Adrenal gland (tissue), 12 donors: ENCODE data around the gene DIPK1B. TPM values are rescaled to one million over a fixed set of nuclear protein-coding genes. Genes with fewer than 3 reads are reported as not detected.
"Not testable (repeated sequence)": the region's sequence is repeated elsewhere in the genome, so short reads cannot be mapped to it uniquely, and the experiment has no call there.

Experiments used
- DNase-seq, 7 donors: peaks; one replicate each; pipeline ENCODE4 v3.0.0-alpha.2; 2019 to 2020
- H3K27ac ChIP-seq, 5 donors: fragments of 200-600 bp; sonication (generic) in 4 of 5; 1 replicate in 3 of 5; 2 replicates in 2 of 5; pipeline versions ENCODE4 v1.5.1 to v1.8.0; 2016 to 2020; ENCODE audit warnings: mild to moderate bottlenecking in 1 of 5
- H3K27me3 ChIP-seq: fragments of 200-600 bp; 2 replicates; pipeline ENCODE4 v1.8.0; 2021
- H3K36me3 ChIP-seq, 2 donors: fragments of 200-600 bp; replicated peaks in 1 of 2; 1 replicate in 1 of 2; 2 replicates in 1 of 2; pipeline versions ENCODE4 v1.5.1 to v1.8.0; 2018 to 2022
- H3K4me1 ChIP-seq, 2 donors: fragments of 200-600 bp; replicated peaks in 1 of 2; 1 replicate in 1 of 2; 2 replicates in 1 of 2; pipeline versions ENCODE4 v1.5.1 to v1.8.0; 2018 to 2021
- H3K4me3 ChIP-seq, 4 donors: fragments of 200-600 bp; sonication (generic) in 3 of 4; one replicate each; pipeline ENCODE4 v1.5.1; 2016 to 2018
- H3K9me3 ChIP-seq, 3 donors: fragments of 200-600 bp; sonication (generic) in 1 of 3; replicated peaks in 1 of 3; 1 replicate in 2 of 3; 2 replicates in 1 of 3; pipeline versions ENCODE4 v1.5.1 to v1.8.0; 2016 to 2021
- CTCF ChIP-seq, 6 experiments: fragments of 450-650 bp in 4 of 6; fragments of 200-600 bp in 2 of 6; sonication (generic) in 1 of 6; IDR thresholded peaks; 1 replicate in 5 of 6; 2 replicates in 1 of 6; pipeline versions ENCODE4 v1.5.1 to v1.8.0; 2016 to 2021; ENCODE audit warnings: antibody characterized with exemption in 6 of 6, mild to moderate bottlenecking in 2 of 6, moderate library complexity in 1 of 6
- POLR2A ChIP-seq, 2 donors: fragments of 450-650 bp; IDR thresholded peaks; one replicate each; pipeline ENCODE4 v1.6.1; 2017; ENCODE audit warnings: antibody characterized with exemption in 2 of 2, mild to moderate bottlenecking in 2 of 2, moderate library complexity in 1 of 2
- WGBS, 4 donors: extraction: QIAGEN DNeasy Blood & Tissue Kit in 2 of 4; methylation state at CpG; one replicate each; pipeline versions ENCODE4 v1.1.5 to v1.1.7; 2013 to 2017; 5-methylcytosine and 5-hydroxymethylcytosine counted together
- intact Hi-C, 2 donors: fragments of 100-400 bp; cut with DNase I; formaldehyde crosslinking; loops; one replicate each; pipeline versions ENCODE4 v1.14.1 to v1.15.0; 2022 to 2023
- polyA plus RNA-seq, 3 donors: library from polyadenylated mRNA; stranded (reverse); fragments of 200-250 nt in 2 of 3; fragments of 350-450 nt in 1 of 3; fragmentation: Illumina TruSeq in 1 of 3; extraction: RNeasy Lipid Tissue Mini Kit (QIAGEN cat#74804) in 1 of 3; gene quantifications; one replicate each; pipeline ENCODE4 v1.2.3, GENCODE V29; 2013 to 2014
- total RNA-seq, 9 donors: library from RNA; depleted of rRNA in 4 of 9; stranded (reverse); fragments of >200 nt in 4 of 9; fragments of 120-200 nt in 1 of 9; fragmentation: NEBNext Ultra II Directional in 1 of 9; extraction: Animal tissue kit (Norgen Biotek cat#: 25700) in 1 of 9; gene quantifications; one replicate each; pipeline versions ENCODE4 v1.1.0 to v1.2.4, GENCODE V29; 2013 to 2023
- donor health status: healthy with polysubstance abuse.
- donor health status: Bipolar disorder and iron deficiency.
- donor health status: DM: yes; HTN: yes; CAD: no.
- donor health status: DM: no; HTN: no; CAD: no.
- donor health status: DM: no; HTN: no; CAD: no.
- donor health status: DM: yes; HTN: yes; CAD: no.

DIPK1B gene
- total and polyA plus RNA-seq, 12 donors: 1.4 to 19.2 (median 8.3) TPM

GRCh38 chr9:136759001-136759400, 46.6 kb downstream of the DIPK1B start:
- Histone ChIP-seq H3K36me3 (no peaks in the 10 kb centered on the region), H3K27me3 (no peaks in the 10 kb centered on the region), H3K9me3 (no peaks in the 10 kb centered on the region), H3K4me1 (no peaks in the 10 kb centered on the region), H3K27ac (no peak overlapping the region), H3K4me3 (no peak overlapping the region)
- WGBS, 4 donors: 68 to 80% (median 73%) methylated on average over 5 to 9 of the region's 9 CpGs; no CpG with 5 or more reads in 1 of the 4 donors
- intact Hi-C loops: no loop called here
- no peak for DNase-seq
- TF ChIP-seq POLR2A (IDR thresholded peaks at IDR 0.05) (no peak), CTCF (IDR thresholded peaks at IDR 0.05) (no peak)

GRCh38 chr9:136759436-136760325, 47.3 kb downstream of the DIPK1B start:
- Histone ChIP-seq H3K9me3 (no peaks in the 10 kb centered on the region), H3K4me3 (no peak overlapping the region), H3K4me1 (no peaks in the 10 kb centered on the region), H3K36me3 (no peaks in the 10 kb centered on the region), H3K27me3 (no peaks in the 10 kb centered on the region), H3K27ac (no peak overlapping the region)
- intact Hi-C loops: no loop called here
- no peak for DNase-seq
- 69 to 82% (median 75%) methylated on average over 15 to 27 of the region's 27 CpGs for WGBS, 4 donors
- TF ChIP-seq CTCF (IDR thresholded peaks at IDR 0.05) (no peak), POLR2A (IDR thresholded peaks at IDR 0.05) (no peak)

- Histone ChIP-seq H3K4me1 (no peaks in the 10 kb centered on the region), H3K27me3 (no peaks in the 10 kb centered on the region), H3K36me3 (no peaks in the 10 kb centered on the region), H3K9me3 (no peaks in the 10 kb centered on the region), H3K27ac (no peak overlapping the region), H3K4me3 (no peak overlapping the region)
- intact Hi-C loops: no loop called here
- no peak for TF ChIP-seq POLR2A (IDR thresholded peaks at IDR 0.05)
- no peak for TF ChIP-seq CTCF (IDR thresholded peaks at IDR 0.05)
- peak in 1 of 7 donors; percentile 12 for DNase-seq
- WGBS, 4 donors: 68 to 82% (median 72%) methylated on average over 4 to 25 of the region's 25 CpGs
Measured at GRCh38 chr9:136760424-136760823, 48.1 kb downstream of the DIPK1B start.

- peak in 6 of 7 donors; percentile 51 to 76 (median 64) for DNase-seq
- H3K4me3 ChIP-seq, intact Hi-C loops, H3K4me1 ChIP-seq, H3K27me3 ChIP-seq, H3K27ac ChIP-seq, H3K36me3 ChIP-seq, H3K9me3 ChIP-seq: not testable (repeated sequence)
- peak in 4 of 6 experiments; percentile 28 to 41 (median 34) for TF ChIP-seq CTCF (IDR thresholded peaks at IDR 0.05)
- 33 to 41% (median 39%) methylated on average over 22 of the region's 22 CpGs for WGBS, 4 donors
Measured at GRCh38 chr9:136760834-136761544, 48.6 kb downstream of the DIPK1B start.
